HG03520 (cell line): ENCODE results near the gene C13orf46.
"Not testable (repeated sequence)": the region's sequence is repeated elsewhere in the genome, so short reads cannot be mapped to it uniquely, and the experiment has no call there.

Experiments
- ATAC-seq: cut with Tn5 transposase; IDR thresholded peaks from one replicate; pipeline ENCODE4 v1.9.1; 2021; ENCODE audit warnings: mild to moderate bottlenecking, moderate library complexity; ENCODE audit not compliant: unreplicated experiment

C13orf46 gene

GRCh38 chr13:113995051-113995601 lies 21.2 kb upstream of the C13orf46 start:
- no peak for ATAC-seq

GRCh38 chr13:113992276-113993005 lies 18.6 kb upstream of the C13orf46 start:
- ATAC-seq = no peak

GRCh38 chr13:113991676-113992179 lies 17.9 kb upstream of the C13orf46 start:
- no peak for ATAC-seq

- ATAC-seq = no peak
These were observed 17.4 kb upstream of the C13orf46 start for GRCh38 chr13:113991191-113991669.

- ATAC-seq = no peak
These were observed 16.5 kb upstream of the C13orf46 start for GRCh38 chr13:113990321-113990837.

GRCh38 chr13:113989585-113990300 lies 15.9 kb upstream of the C13orf46 start:
- ATAC-seq = no peak

GRCh38 chr13:113988859-113989258 lies 15.0 kb upstream of the C13orf46 start:
- not testable (repeated sequence) for ATAC-seq

GRCh38 chr13:113982296-113982661 lies 8.4 kb upstream of the C13orf46 start:
- ATAC-seq = no peak

GRCh38 chr13:113981611-113982295 lies 7.9 kb upstream of the C13orf46 start:
- no peak for ATAC-seq

GRCh38 chr13:113981194-113981605 lies 7.3 kb upstream of the C13orf46 start:
- no peak for ATAC-seq

GRCh38 chr13:113980489-113981064 lies 6.7 kb upstream of the C13orf46 start:
- no peak for ATAC-seq

- ATAC-seq = no peak
These were observed 6.1 kb upstream of the C13orf46 start for GRCh38 chr13:113979791-113980471.

- no peak for ATAC-seq
These were observed 5.0 kb upstream of the C13orf46 start for GRCh38 chr13:113978741-113979481.

GRCh38 chr13:113977976-113978375 lies 4.1 kb upstream of the C13orf46 start:
- ATAC-seq = no peak

GRCh38 chr13:113976711-113977684 lies 3.1 kb upstream of the C13orf46 start:
- no peak for ATAC-seq

GRCh38 chr13:113975416-113975815 lies 1.5 kb upstream of the C13orf46 start:
- ATAC-seq = no peak

GRCh38 chr13:113974304-113975281 lies 717 bp upstream of the C13orf46 start:
- no peak for ATAC-seq
